IMR-90 (cell line): ENCODE results near the gene EMSY. TPM values are rescaled to one million over a fixed set of nuclear protein-coding genes. Genes with fewer than 3 reads are reported as not detected.

Source experiments
- ATAC-seq: fragments of 200-7000 bp; cut with Tn5 transposase; 2 replicates; pipeline ENCODE4 v1.9.1; 2020; ENCODE audit warnings: low read depth, mild to moderate bottlenecking, moderate library complexity
- BruUV-seq: library from RNA; stranded (reverse); fragments of 400-500 nt; replicated peaks from 2 replicates; lab custom pipeline; 2021; lab: Mats Ljungman, UMichigan
- CTCF ChIA-PET: fragments of 300-600 bp; formaldehyde crosslinking; extraction: SDS; loops from one replicate; lab custom pipeline; 2021; ENCODE audit warnings: antibody characterized with exemption; lab: Yijun Ruan, JAX
- POLR2A ChIA-PET: fragments of 300-600 bp; sonication (Branson Sonifier 250); formaldehyde crosslinking; loops from one replicate; lab custom pipeline; 2022; ENCODE audit warnings: antibody characterized with exemption; ENCODE audit not compliant: unreplicated experiment; lab: Charles Lee
- DNase-seq: peaks from one replicate; pipeline ENCODE4 v3.0.0; 2013
- H2AFZ ChIP-seq: replicated peaks from 2 replicates; pipeline ENCODE3; 2013; ENCODE audit warnings: low read length, mild to moderate bottlenecking; ENCODE audit not compliant: poor library complexity
- H2AK5ac ChIP-seq: 2 replicates; pipeline ENCODE4 v1.6.1; 2013; ENCODE audit warnings: low read depth, low read length, inconsistent platforms
- H2AK9ac ChIP-seq: replicated peaks from 2 replicates; pipeline ENCODE3; 2013; ENCODE audit warnings: mild to moderate bottlenecking, low read depth, low read length, moderate library complexity; ENCODE audit not compliant: poor library complexity
- H2BK120ac ChIP-seq: 2 replicates; pipeline ENCODE4 v1.6.1; 2013; ENCODE audit warnings: low read depth, low read length, inconsistent platforms
- H2BK15ac ChIP-seq: 3 replicates; pipeline ENCODE4 v1.6.1; 2013; ENCODE audit warnings: low read depth, low read length, inconsistent platforms
- H2BK20ac ChIP-seq: 2 replicates; pipeline ENCODE4 v1.6.1; 2013; ENCODE audit warnings: low read depth, mild to moderate bottlenecking, inconsistent platforms, low read length, moderate library complexity
- H2BK5ac ChIP-seq: 2 replicates; pipeline ENCODE4 v1.6.1; 2013; ENCODE audit warnings: mild to moderate bottlenecking, low read depth, low read length, inconsistent platforms; ENCODE audit not compliant: poor library complexity, severe bottlenecking
- H3K14ac ChIP-seq: replicated peaks from 2 replicates; pipeline ENCODE4 v1.6.1; 2013; ENCODE audit warnings: low read depth, low read length, inconsistent platforms
- H3K18ac ChIP-seq: 2 replicates; pipeline ENCODE4 v1.6.1; 2013; ENCODE audit warnings: low read depth, low read length, control low read depth
- H3K23ac ChIP-seq: 2 replicates; pipeline ENCODE4 v1.6.1; 2013; ENCODE audit warnings: low read depth, low read length, inconsistent platforms
- H3K27ac ChIP-seq: 2 replicates; pipeline ENCODE4 v1.5.1; 2013; ENCODE audit warnings: mild to moderate bottlenecking, control low read depth, low read length; ENCODE audit not compliant: insufficient read depth
- H3K27me3 ChIP-seq: 2 replicates; pipeline ENCODE4 v1.6.1; 2013; ENCODE audit warnings: low read length; ENCODE audit not compliant: control insufficient read depth, insufficient read depth
- H3K36me3 ChIP-seq: 2 replicates; pipeline ENCODE4 v1.6.1; 2013; ENCODE audit warnings: low read length, mixed read lengths; ENCODE audit not compliant: control insufficient read depth, insufficient read depth
- H3K4ac ChIP-seq: 2 replicates; pipeline ENCODE4 v1.6.1; 2013; ENCODE audit warnings: low read depth, low read length, inconsistent platforms
- H3K4me1 ChIP-seq: 2 replicates; pipeline ENCODE4 v1.6.1; 2013; ENCODE audit warnings: low read length, mixed read lengths; ENCODE audit not compliant: control insufficient read depth, insufficient read depth
- H3K4me2 ChIP-seq: 2 replicates; pipeline ENCODE4 v1.6.1; 2013; ENCODE audit warnings: low read depth, mild to moderate bottlenecking, control low read depth, low read length, moderate library complexity
- H3K4me3 ChIP-seq: 2 replicates; pipeline ENCODE4 v1.5.1; 2013; ENCODE audit warnings: low read depth, mild to moderate bottlenecking, control low read depth, low read length, moderate library complexity; ENCODE audit not compliant: insufficient read depth
- H3K56ac ChIP-seq: 2 replicates; pipeline ENCODE4 v1.6.1; 2013; ENCODE audit warnings: low read length, inconsistent platforms; ENCODE audit not compliant: insufficient read depth; ENCODE audit errors: extremely low read depth
- H3K79me1 ChIP-seq, 2 experiments: 2 replicates each; pipeline ENCODE4 v1.6.1; 2013; ENCODE audit warnings: low read length in 2 of 2, inconsistent platforms in 1 of 2, low read depth in 1 of 2
- H3K9ac ChIP-seq: 2 replicates; pipeline ENCODE4 v1.6.1; 2013; ENCODE audit warnings: low read depth, low read length, control low read depth
- H3K9me1 ChIP-seq: 2 replicates; pipeline ENCODE4 v1.6.1; 2013; ENCODE audit warnings: low read length, inconsistent platforms; ENCODE audit not compliant: insufficient read depth
- H3K9me3 ChIP-seq: 2 replicates; pipeline ENCODE4 v1.6.1; 2013; ENCODE audit warnings: low read length; ENCODE audit not compliant: control insufficient read depth, insufficient read depth
- H4K20me1 ChIP-seq: 2 replicates; pipeline ENCODE4 v1.6.1; 2013; ENCODE audit warnings: low read length, inconsistent platforms; ENCODE audit not compliant: insufficient read depth
- H4K5ac ChIP-seq: 2 replicates; pipeline ENCODE4 v1.6.1; 2013; ENCODE audit warnings: mild to moderate bottlenecking, low read depth, low read length, control low read depth
- H4K8ac ChIP-seq, 2 experiments: 2 replicates each; pipeline ENCODE4 v1.6.1; 2013; ENCODE audit warnings: low read depth in 2 of 2, low read length in 2 of 2, control low read depth in 1 of 2, inconsistent platforms in 1 of 2
- H4K91ac ChIP-seq: 2 replicates; pipeline ENCODE4 v1.6.1; 2013; ENCODE audit warnings: low read depth, low read length, inconsistent platforms; ENCODE audit not compliant: insufficient read depth
- BHLHE40 ChIP-seq: fragments of 150-350 bp; IDR thresholded peaks from 2 replicates; pipeline ENCODE4 v1.6.1; 2016; ENCODE audit warnings: mild to moderate bottlenecking, low read depth, low read length
- FOS ChIP-seq: fragments of 150-350 bp; IDR thresholded peaks from 2 replicates; pipeline ENCODE4 v1.6.1; 2016; ENCODE audit warnings: low read depth, low read length
- MAFK ChIP-seq: IDR thresholded peaks from 2 replicates; pipeline ENCODE4 v1.6.1; 2012; ENCODE audit warnings: low read depth, low read length, improper control_type of control experiment
- MAZ ChIP-seq: IDR thresholded peaks from 2 replicates; pipeline ENCODE4 v1.6.1; 2012; ENCODE audit warnings: low read depth, mild to moderate bottlenecking, low read length, improper control_type of control experiment, moderate library complexity, borderline replicate concordance
- RFX5 ChIP-seq: IDR thresholded peaks from 2 replicates; pipeline ENCODE4 v1.8.0; 2012; ENCODE audit warnings: low read depth, mild to moderate bottlenecking, low read length, moderate library complexity
- USF2 ChIP-seq: fragments of 150-350 bp; IDR thresholded peaks from 2 replicates; pipeline ENCODE4 v1.6.1; 2017; ENCODE audit warnings: mild to moderate bottlenecking, antibody characterized with exemption, low read length, low read depth
- WGBS, 2 experiments: methylation state at CpG; one replicate each; pipeline versions ENCODE4 v1.1.5 to v1.1.7; 2013; ENCODE audit warnings: missing lambda C conversion rate in 2 of 2; ENCODE audit not compliant: insufficient read length in 1 of 2; ENCODE audit errors: extremely low coverage in 2 of 2; 5-methylcytosine and 5-hydroxymethylcytosine counted together
- dilution Hi-C: fragments of 300-500 bp; cut with HindIII; formaldehyde crosslinking; loops from one replicate; pipeline ENCODE4 v1.14.3; 2018; ENCODE audit warnings: low sequenced_read_pairs; ENCODE audit not compliant: unreplicated experiment
- in situ Hi-C: fragments of 300-500 bp; cut with MboI; formaldehyde crosslinking; loops from 3 replicates; pipeline ENCODE4 v1.14.3; 2019; ENCODE audit warnings: low sequenced_read_pairs, inconsistent platforms, mixed read lengths
- intact Hi-C: fragments of 100-400 bp; cut with micrococcal nuclease; formaldehyde crosslinking; loops from 2 replicates; pipeline ENCODE4 v1.10.0; 2022
- polyA plus RNA-seq, 3 experiments: library from polyadenylated mRNA; depleted of rRNA; stranded (reverse); fragments of >200 nt; gene quantifications; 2 replicates each; pipeline ENCODE4 v1.2.3, GENCODE V29; 2012; ENCODE audit warnings: low replicate concordance in 1 of 3
- total RNA-seq: library from RNA; depleted of rRNA; stranded (reverse); fragments of >200 nt; gene quantifications from 2 replicates; pipeline ENCODE4 v1.2.3, GENCODE V29; 2012

The EMSY gene
- total and polyA plus RNA-seq, 2 of the 4 experiments (the other 2 are of a cell fraction), result 14.1 to 22.0 TPM

GRCh38 chr11:76597533-76598425 is 153.0 kb downstream of the EMSY start:
- H3K4ac ChIP-seq, result no peak overlapping the region

More at GRCh38 chr11:76597533-76598425, 153.0 kb downstream of the EMSY start:
- Histone ChIP-seq H3K9me1 (peaks cover 4% of the 10 kb centered on the region; the same call in 1 of the 2 replicates), H3K56ac (no peak overlapping the region), H3K9ac (no peak overlapping the region), H2BK5ac (no peak overlapping the region), H3K27ac (no peak overlapping the region), H3K4me2 (no peak overlapping the region), H3K23ac (no peak overlapping the region), H2BK120ac (no peak overlapping the region), H2AFZ (peak overlapping the region; percentile 33), H3K27me3 (peaks cover 2% of the 10 kb centered on the region; the same call in 1 of the 2 replicates), H2BK15ac (no peak overlapping the region), H3K4me1 (peaks cover 11% of the 10 kb centered on the region), H3K14ac (no peak overlapping the region), H3K9me3 (no peaks in the 10 kb centered on the region), H4K5ac (no peak overlapping the region), H3K18ac (no peak overlapping the region), H3K4me3 (no peak overlapping the region), H4K8ac (no peak overlapping the region), H3K79me1 (no peaks in the 10 kb centered on the region), H2AK9ac (peak overlapping the region; percentile 42), H4K20me1 (no peaks in the 10 kb centered on the region), H2AK5ac (peak overlapping the region; percentile 51; the same call in 1 of the 2 replicates), H3K36me3 (no peaks in the 10 kb centered on the region), H2BK20ac (no peak overlapping the region), H4K91ac (peak overlapping the region; percentile 33; the same call in 1 of the 2 replicates)
- ATAC-seq, result no peak
- BruUV-seq, result no TSS peak
- POLR2A ChIA-PET, result no interaction called here
- intact Hi-C loops, result loop anchor here (1.0 kb wide), 1 partner anchor 83 kb away; no protein-coding TSS in a partner anchor
- TF ChIP-seq MAZ (no peak), BHLHE40 (no peak), RFX5 (no peak), FOS (no peak), USF2 (no peak), MAFK (no peak)
- CTCF ChIA-PET, result interaction anchor here (0.8 to 1.8 kb wide), 5 partner anchors 25 to 96 kb away, joined by 3 to 13 read pairs (median 4); no protein-coding TSS in a partner anchor
- in situ Hi-C loops, result no loop called here
- dilution Hi-C loops, result no loop called here
- 76% methylated on average over 7 of the region's 12 CpGs; no CpG with 5 or more reads in 1 of the 2 experiments for WGBS, 2 experiments
- DNase-seq, result no peak
